WERI-Rb-1 (cell line): Measurements from ENCODE around the gene ALDH9A1.

ENCODE experiments used
- DNase-seq: peaks from one replicate; pipeline ENCODE4 v3.0.0-alpha.2; 2020
- H3K27ac ChIP-seq: fragments of 250-450 bp; sonication (Bioruptor Pico); 2 replicates; pipeline ENCODE4 v1.5.1; 2020; ENCODE audit warnings: mild to moderate bottlenecking, moderate library complexity
- H3K27me3 ChIP-seq: fragments of 250-450 bp; sonication (Bioruptor Pico); 2 replicates; pipeline ENCODE4 v1.5.1; 2021; ENCODE audit warnings: mild to moderate bottlenecking, low read depth, moderate library complexity; ENCODE audit not compliant: insufficient read depth, severe bottlenecking
- H3K36me3 ChIP-seq: fragments of 250-450 bp; sonication (Bioruptor Pico); 2 replicates; pipeline ENCODE4 v1.5.1; 2020; ENCODE audit warnings: mild to moderate bottlenecking, moderate library complexity
- H3K4me3 ChIP-seq: 2 replicates; pipeline ENCODE4 v1.5.1; 2011; ENCODE audit warnings: low read depth, mild to moderate bottlenecking, control low read depth, low read length
- H3K9me3 ChIP-seq: fragments of 250-450 bp; sonication (Bioruptor Pico); 2 replicates; pipeline ENCODE4 v1.5.1; 2021; ENCODE audit warnings: mild to moderate bottlenecking, moderate library complexity; ENCODE audit not compliant: severe bottlenecking
- CTCF ChIP-seq: IDR thresholded peaks from 2 replicates; pipeline ENCODE4 v1.5.1; 2011; ENCODE audit warnings: low read depth, mild to moderate bottlenecking, control low read depth, inconsistent platforms, low read length

The ALDH9A1 gene

GRCh38 chr1:165616054-165616612 lies 82.2 kb downstream of the ALDH9A1 start:
- TF ChIP-seq CTCF, result no peak
- DNase-seq, result no peak
- H3K27me3 ChIP-seq, result no peaks in the 10 kb centered on the region

More at GRCh38 chr1:165616054-165616612, 82.2 kb downstream of the ALDH9A1 start:
- H3K9me3 ChIP-seq, result no peaks in the 10 kb centered on the region
- no peak overlapping the region for H3K27ac ChIP-seq
- no peak overlapping the region for H3K4me3 ChIP-seq
- no peaks in the 10 kb centered on the region for H3K36me3 ChIP-seq
